H1 (cell line): Measurements from ENCODE around the gene MYBPH. TPM values are rescaled to one million over a fixed set of nuclear protein-coding genes. Genes with fewer than 3 reads are reported as not detected.

Source experiments
- CTCF ChIA-PET: fragments of 300-600 bp; sonication (Branson Sonifier 250); formaldehyde crosslinking; loops from one replicate; lab custom pipeline; 2021; ENCODE audit not compliant: partially characterized antibody; lab: Charles Lee
- POLR2A ChIA-PET: fragments of 300-600 bp; sonication (Branson Sonifier 250); formaldehyde crosslinking; loops from one replicate; lab custom pipeline; 2021; ENCODE audit warnings: inconsistent platforms; ENCODE audit not compliant: partially characterized antibody; lab: Charles Lee
- DNase-seq, 2 experiments: peaks; one replicate each; pipeline versions ENCODE4 v3.0.0 to v3.0.0-alpha.2; 2010 to 2022; ENCODE audit warnings: low spot score in 2 of 2, low read depth in 1 of 2, mixed read lengths in 1 of 2
- FAIRE-seq: peaks from 2 replicates; lab custom pipeline; 2011; peaks lifted over from hg19 to GRCh38; lab: Jason Lieb, UNC
- H2AFZ ChIP-seq: 2 replicates; pipeline ENCODE4 v1.8.1; 2012; ENCODE audit warnings: low read length, inconsistent platforms
- H2AK5ac ChIP-seq: 2 replicates; pipeline ENCODE4 v1.6.1; 2013; ENCODE audit warnings: low read depth, low read length
- H2BK120ac ChIP-seq: replicated peaks from 2 replicates; pipeline ENCODE3; 2013; ENCODE audit warnings: low read depth, low read length, inconsistent platforms
- H2BK12ac ChIP-seq: 2 replicates; pipeline ENCODE4 v1.6.1; 2013; ENCODE audit warnings: low read depth, low read length
- H2BK15ac ChIP-seq: 2 replicates; pipeline ENCODE4 v1.6.1; 2013; ENCODE audit warnings: low read length
- H2BK20ac ChIP-seq: 2 replicates; pipeline ENCODE4 v1.6.1; 2013; ENCODE audit warnings: low read length
- H2BK5ac ChIP-seq: 2 replicates; pipeline ENCODE4 v1.6.1; 2013; ENCODE audit warnings: low read depth, low read length
- H3K14ac ChIP-seq: 2 replicates; pipeline ENCODE4 v1.6.1; 2013; ENCODE audit warnings: inconsistent platforms; ENCODE audit not compliant: insufficient read length
- H3K18ac ChIP-seq: 2 replicates; pipeline ENCODE4 v1.6.1; 2013; ENCODE audit warnings: low read length; ENCODE audit errors: extremely low read depth
- H3K23ac ChIP-seq: 2 replicates; pipeline ENCODE4 v1.6.1; 2013; ENCODE audit warnings: inconsistent platforms; ENCODE audit not compliant: insufficient read length
- H3K23me2 ChIP-seq: 2 replicates; pipeline ENCODE4 v1.6.1; 2013; ENCODE audit warnings: low read depth, low read length
- H3K27ac ChIP-seq: 2 replicates; pipeline ENCODE4 v1.6.1; 2011; ENCODE audit warnings: low read depth, low read length, inconsistent platforms
- H3K27me3 ChIP-seq, 4 experiments: replicated peaks in 1 of 4; 1 replicate in 1 of 4; 2 replicates in 3 of 4; pipeline versions ENCODE4 v1.6.1 to v1.8.1; 2011 to 2013; ENCODE audit warnings: low read length in 3 of 4, mild to moderate bottlenecking in 3 of 4, inconsistent platforms in 2 of 4, mixed read lengths in 2 of 4, moderate library complexity in 1 of 4; ENCODE audit not compliant: control insufficient read depth in 3 of 4, insufficient read depth in 3 of 4; ENCODE audit errors: extremely low read depth in 1 of 4
- H3K36me3 ChIP-seq, 4 experiments: 2 replicates each; pipeline versions ENCODE4 v1.6.1 to v1.8.1; 2011 to 2013; ENCODE audit warnings: mild to moderate bottlenecking in 4 of 4, low read length in 3 of 4, moderate library complexity in 2 of 4, control low read depth in 1 of 4, inconsistent platforms in 1 of 4; ENCODE audit not compliant: insufficient read depth in 4 of 4, control insufficient read depth in 2 of 4
- H3K4ac ChIP-seq: replicated peaks from 2 replicates; pipeline ENCODE3; 2013; ENCODE audit warnings: low read length, low read depth, mixed read lengths, inconsistent platforms; ENCODE audit not compliant: insufficient read length
- H3K4me1 ChIP-seq, 4 experiments: replicated peaks in 1 of 4; 1 replicate in 1 of 4; 2 replicates in 3 of 4; pipeline versions ENCODE4 v1.6.1 to v1.8.1; 2011 to 2013; ENCODE audit warnings: low read length in 3 of 4, inconsistent platforms in 2 of 4, mixed read lengths in 1 of 4; ENCODE audit not compliant: insufficient read depth in 4 of 4, control insufficient read depth in 3 of 4
- H3K4me2 ChIP-seq, 2 experiments: 2 replicates each; pipeline versions ENCODE4 v1.6.1 to v1.8.1; 2011 to 2013; ENCODE audit warnings: low read depth in 2 of 2, low read length in 2 of 2, control low read depth in 1 of 2, inconsistent platforms in 1 of 2, mild to moderate bottlenecking in 1 of 2; ENCODE audit not compliant: insufficient read depth in 1 of 2
- H3K4me3 ChIP-seq, 4 experiments: fragments of 200-600, 300-600 bp in 1 of 4; sonication (generic), shearing (Covaris generic), sonication (Bioruptor Twin) in 1 of 4; 2 replicates each; pipeline versions ENCODE4 v1.5.1 to v1.8.1; 2011 to 2016; ENCODE audit warnings: low read length in 4 of 4, low read depth in 3 of 4, control low read depth in 2 of 4, inconsistent platforms in 2 of 4, mild to moderate bottlenecking in 2 of 4, mixed read lengths in 1 of 4, moderate library complexity in 1 of 4; ENCODE audit not compliant: insufficient read depth in 2 of 4; ENCODE audit errors: extremely low read depth in 1 of 4
- H3K56ac ChIP-seq: replicated peaks from 2 replicates; pipeline ENCODE3; 2013; ENCODE audit warnings: low read depth, mild to moderate bottlenecking, mixed read lengths, low read length, inconsistent platforms; ENCODE audit not compliant: insufficient read length
- H3K79me1 ChIP-seq: 2 replicates; pipeline ENCODE4 v1.6.1; 2013; ENCODE audit warnings: low read depth, low read length, control low read depth
- H3K79me2 ChIP-seq, 2 experiments: 2 replicates each; pipeline versions ENCODE4 v1.6.1 to v1.8.1; 2012 to 2013; ENCODE audit warnings: low read length in 2 of 2, mild to moderate bottlenecking in 2 of 2, inconsistent platforms in 1 of 2; ENCODE audit not compliant: insufficient read depth in 2 of 2, control insufficient read depth in 1 of 2
- H3K9ac ChIP-seq, 4 experiments: replicated peaks in 1 of 4; 1 replicate in 1 of 4; 2 replicates in 3 of 4; pipeline versions ENCODE4 v1.6.1 to v1.8.1; 2011 to 2013; ENCODE audit warnings: low read depth in 3 of 4, low read length in 3 of 4, control low read depth in 2 of 4, mild to moderate bottlenecking in 2 of 4, moderate library complexity in 2 of 4, inconsistent platforms in 1 of 4; ENCODE audit errors: extremely low read depth in 1 of 4
- H3K9me3 ChIP-seq, 2 experiments: 2 replicates each; pipeline versions ENCODE4 v1.6.1 to v1.8.1; 2012 to 2013; ENCODE audit warnings: mild to moderate bottlenecking in 2 of 2, moderate library complexity in 2 of 2, control low read depth in 1 of 2, inconsistent platforms in 1 of 2, low read depth in 1 of 2, low read length in 1 of 2, mixed read lengths in 1 of 2; ENCODE audit not compliant: insufficient read depth in 2 of 2
- H4K20me1 ChIP-seq, 2 experiments: replicated peaks in 1 of 2; 2 replicates each; pipeline versions ENCODE3 to v1.8.1; 2011 to 2013; ENCODE audit warnings: inconsistent platforms in 2 of 2, low read length in 2 of 2, mild to moderate bottlenecking in 1 of 2; ENCODE audit not compliant: insufficient read depth in 2 of 2, control insufficient read depth in 1 of 2
- H4K5ac ChIP-seq: 2 replicates; pipeline ENCODE4 v1.6.1; 2013; ENCODE audit warnings: low read length, low read depth, mixed read lengths, inconsistent platforms; ENCODE audit not compliant: insufficient read length
- H4K8ac ChIP-seq: 2 replicates; pipeline ENCODE4 v1.8.0; 2013; ENCODE audit warnings: mild to moderate bottlenecking, moderate library complexity, low read length, inconsistent platforms; ENCODE audit not compliant: insufficient read depth; ENCODE audit errors: extremely low read depth
- H4K91ac ChIP-seq: replicated peaks from 2 replicates; pipeline ENCODE3; 2013; ENCODE audit warnings: low read length, mixed read lengths, inconsistent platforms; ENCODE audit not compliant: insufficient read length
- FOSL1 ChIP-seq: IDR thresholded peaks from 2 replicates; pipeline ENCODE4 v1.6.1; 2011; ENCODE audit warnings: mild to moderate bottlenecking, low read depth, low read length, moderate library complexity; ENCODE audit not compliant: insufficient read depth
- KDM1A ChIP-seq: fragments of 200-600, 300-600 bp; sonication (generic); IDR thresholded peaks from 2 replicates; pipeline ENCODE4 v1.7.1; 2016; ENCODE audit warnings: mild to moderate bottlenecking, low read length, borderline replicate concordance
- KDM4A ChIP-seq: IDR thresholded peaks from one replicate; pipeline ENCODE4 v1.7.1; 2012; ENCODE audit warnings: low read depth, mild to moderate bottlenecking, moderate library complexity, low read length, inconsistent platforms; ENCODE audit not compliant: severe bottlenecking
- POLR2AphosphoS5 ChIP-seq: IDR thresholded peaks from 2 replicates; pipeline ENCODE4 v1.6.1; 2011; ENCODE audit warnings: low read depth, low read length
- RBBP5 ChIP-seq: IDR thresholded peaks from 2 replicates; pipeline ENCODE4 v1.7.1; 2012; ENCODE audit warnings: low read depth, mild to moderate bottlenecking, inconsistent platforms, low read length, moderate library complexity, borderline replicate concordance
- YY1 ChIP-seq: IDR thresholded peaks from 2 replicates; pipeline ENCODE4 v1.6.1; 2011; ENCODE audit warnings: low read depth, mild to moderate bottlenecking, low read length
- WGBS, 2 experiments: shearing (Covaris generic) in 1 of 2; methylation state at CpG; one replicate each; pipeline versions ENCODE4 v1.1.6 to v1.1.7; 2013 to 2015; ENCODE audit warnings: low lambda C conversion rate in 2 of 2, mixed read lengths in 2 of 2, inconsistent platforms in 1 of 2, low coverage in 1 of 2, missing lambda C conversion rate in 1 of 2; ENCODE audit not compliant: insufficient replicate concordance in 2 of 2, insufficient coverage in 1 of 2, insufficient read length in 1 of 2; ENCODE audit errors: extremely low coverage in 1 of 2, missing lambda C conversion rate in 1 of 2; 5-methylcytosine and 5-hydroxymethylcytosine counted together
- polyA plus RNA-seq, 7 experiments: library from polyadenylated mRNA; depleted of rRNA in 3 of 7; stranded (reverse) in 5 of 7; unstranded in 2 of 7; fragments of >200 nt in 5 of 7; fragments of 200-250 nt in 2 of 7; gene quantifications; 1 replicate in 5 of 7; 2 replicates in 1 of 7; 4 replicates in 1 of 7; pipeline versions ENCODE4 v1.2.1 to v1.2.3, GENCODE V29; 2011 to 2013; ENCODE audit warnings: missing spikeins in 2 of 7, mixed read lengths in 2 of 7
- total RNA-seq: library from RNA; stranded (reverse); fragmentation: NEBNext Ultra II Directional; extraction: Animal tissue kit (Norgen Biotek cat#: 25700); gene quantifications from 2 replicates; pipeline ENCODE4 v1.2.1, GENCODE V29; 2021
- TF ChIP-seq, protein P1 (sequence below): IDR thresholded peaks from 2 replicates; pipeline ENCODE4 v1.6.1; 2011; ENCODE audit warnings: low read length, improper control_type of control experiment

Gene MYBPH
- total and polyA plus RNA-seq, 2 of the 8 experiments (the other 6 are each of a cell fraction or from before 2014, with no cell fraction given): not detected

DNA sequence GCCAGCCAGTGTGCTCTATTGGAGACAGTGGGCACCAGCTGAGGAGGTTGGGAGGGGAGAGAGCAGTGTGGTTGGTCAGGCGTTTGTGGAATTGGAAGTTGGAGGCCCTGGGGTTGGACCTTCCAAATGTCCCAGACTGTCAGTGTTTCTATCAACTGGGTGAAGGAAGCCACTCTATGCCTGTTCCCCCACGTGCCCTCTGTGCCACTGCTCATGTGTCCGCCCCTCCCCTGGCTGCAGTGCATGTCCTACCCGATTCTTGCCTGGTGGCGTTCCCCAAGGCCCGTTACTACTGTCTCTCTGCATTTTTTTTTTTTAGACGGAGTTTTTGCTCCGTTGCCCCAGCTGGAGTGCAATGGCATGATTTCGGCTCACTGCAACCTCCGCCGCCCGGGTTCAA lies 27.0 kb downstream of the MYBPH start:
- Histone ChIP-seq H3K27me3 (no peaks in the 10 kb centered on the region), H2AFZ (no peak overlapping the region)
- POLR2A ChIA-PET: interaction anchor here (2.4 kb wide), 1 partner anchor 20 kb away, joined by 8 read pairs; no protein-coding TSS in a partner anchor

More for the DNA sequence above, 27.0 kb downstream of the MYBPH start:
- Histone ChIP-seq H2BK12ac (peak overlapping the region; percentile 51; the same call in 1 of the 2 replicates), H2BK20ac (no peak overlapping the region), H3K14ac (no peak overlapping the region), H3K56ac (no peak overlapping the region), H3K23ac (no peak overlapping the region), H3K36me3 (no peaks in the 10 kb centered on the region), H2AK5ac (peak overlapping the region; percentile 61; the same call in 1 of the 2 replicates), H3K9me3 (no peaks in the 10 kb centered on the region), H2BK5ac (no peak overlapping the region), H3K79me1 (no peaks in the 10 kb centered on the region), H3K9ac (no peak overlapping the region), H3K79me2 (no peaks in the 10 kb centered on the region), H3K4me1 (peaks cover 9 to 46% (median 22%) of the 10 kb centered on the region in 4 experiments), H3K18ac (peak overlapping the region; percentile 28; the same call in 1 of the 2 replicates), H2BK15ac (no peak overlapping the region), H4K8ac (no peak overlapping the region), H2BK120ac (no peak overlapping the region), H4K5ac (no peak overlapping the region), H3K4me2 (no peak overlapping the region), H3K4ac (no peak overlapping the region), H3K23me2 (no peaks in the 10 kb centered on the region; the same call in 1 of the 2 replicates), H3K4me3 (no peak overlapping the region), H4K91ac (no peak overlapping the region), H3K27ac (no peak overlapping the region), H4K20me1 (no peaks in the 10 kb centered on the region)
- DNase-seq (no peak), FAIRE-seq (no peak)
- 81% methylated on average over 12 of the region's 12 CpGs; no CpG with 5 or more reads in 1 of the 2 experiments for WGBS, 2 experiments
- CTCF ChIA-PET: interaction anchor here (0.9 to 49.1 kb wide), 20 partner anchors 10 to 194 kb away, joined by 3 to 1071 read pairs (median 6); partner anchors contain the start of genes ADORA1, MYBPH, MYOG and PPFIA4
- TF ChIP-seq POLR2AphosphoS5: no peak
- TF ChIP-seq KDM1A: no peak
- TF ChIP-seq FOSL1: no peak
- TF ChIP-seq RBBP5: no peak
- TF ChIP-seq YY1: no peak
- TF ChIP-seq, protein P1, sequence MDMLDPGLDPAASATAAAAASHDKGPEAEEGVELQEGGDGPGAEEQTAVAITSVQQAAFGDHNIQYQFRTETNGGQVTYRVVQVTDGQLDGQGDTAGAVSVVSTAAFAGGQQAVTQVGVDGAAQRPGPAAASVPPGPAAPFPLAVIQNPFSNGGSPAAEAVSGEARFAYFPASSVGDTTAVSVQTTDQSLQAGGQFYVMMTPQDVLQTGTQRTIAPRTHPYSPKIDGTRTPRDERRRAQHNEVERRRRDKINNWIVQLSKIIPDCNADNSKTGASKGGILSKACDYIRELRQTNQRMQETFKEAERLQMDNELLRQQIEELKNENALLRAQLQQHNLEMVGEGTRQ: no peak
- no peak for TF ChIP-seq KDM4A
